M059J (cell line): ENCODE results near the gene PDLIM5. TPM values are rescaled to one million over a fixed set of nuclear protein-coding genes. Genes with fewer than 3 reads are reported as not detected.

Experiments
- DNase-seq: peaks from one replicate; pipeline ENCODE4 v3.0.0-alpha.2; 2012; ENCODE audit warnings: low read depth
- total RNA-seq: library from RNA; depleted of rRNA; stranded (reverse); fragments of >200 nt; shearing (Covaris generic); gene quantifications from 2 replicates; pipeline ENCODE4 v1.2.3, GENCODE V29; 2014; rRNA removed

Gene PDLIM5
- total RNA-seq, 1 experiment from 2014 or later, result 49.8 TPM

GRCh38 chr4:94695384-94695783 lies 243.6 kb downstream of the PDLIM5 start:
- DNase-seq, result peak; percentile 28

- no peak for DNase-seq
Observed at GRCh38 chr4:94698187-94698586, 246.4 kb downstream of the PDLIM5 start.

GRCh38 chr4:94700298-94700697 lies 248.6 kb downstream of the PDLIM5 start:
- no peak for DNase-seq

DNA sequence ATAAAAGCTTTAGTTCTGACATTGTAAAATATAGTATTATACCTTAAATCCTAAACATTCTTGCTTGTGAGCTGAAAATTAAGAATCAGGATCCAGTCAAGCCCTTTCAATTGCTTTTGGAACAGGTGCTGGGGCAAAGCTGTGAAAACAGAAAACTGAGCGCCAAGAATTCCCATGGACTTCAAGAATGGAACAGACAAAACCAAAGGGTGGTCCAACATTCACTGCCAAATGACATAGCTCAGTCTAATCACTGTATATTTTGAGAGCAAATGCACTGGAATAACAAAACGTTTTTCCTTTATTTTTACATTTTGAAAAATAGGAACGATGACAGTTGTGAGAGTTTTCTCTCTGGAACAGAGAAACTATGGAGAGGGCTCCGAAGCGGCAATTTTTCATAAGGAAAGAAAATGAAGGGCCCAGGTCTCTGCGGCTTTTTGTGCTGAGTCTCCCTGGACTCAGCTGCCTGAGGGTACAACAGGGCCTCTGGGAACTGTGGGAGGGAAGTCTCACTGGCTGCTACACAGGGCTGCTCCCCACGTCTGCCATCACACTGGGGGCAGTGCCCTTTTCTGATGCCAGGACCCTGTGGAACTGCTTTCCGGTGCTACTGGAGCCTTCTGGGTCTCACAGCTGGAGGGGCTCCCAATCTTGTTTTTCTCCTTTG lies 250.0 kb downstream of the PDLIM5 start:
- peak; percentile 4 for DNase-seq

DNA sequence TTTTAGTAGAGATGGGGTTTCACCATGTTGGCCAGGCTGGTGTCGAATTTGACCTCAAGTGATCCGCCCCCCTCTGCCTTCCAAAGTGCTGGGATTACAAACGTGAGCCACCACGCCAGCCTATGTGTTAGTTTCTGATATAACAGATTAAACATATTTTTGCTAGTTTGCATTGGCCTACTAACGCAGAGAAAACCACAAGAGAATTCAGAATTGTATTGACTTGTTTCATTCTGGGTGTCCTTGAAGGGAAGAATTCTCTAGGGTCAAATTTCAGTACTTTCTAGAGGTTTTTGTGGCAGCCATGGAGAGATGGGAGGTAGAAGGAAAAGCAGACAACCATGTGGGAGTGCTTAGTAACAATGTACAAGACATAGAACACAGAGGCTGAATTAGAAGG lies 259.9 kb downstream of the PDLIM5 start:
- no peak for DNase-seq

DNA sequence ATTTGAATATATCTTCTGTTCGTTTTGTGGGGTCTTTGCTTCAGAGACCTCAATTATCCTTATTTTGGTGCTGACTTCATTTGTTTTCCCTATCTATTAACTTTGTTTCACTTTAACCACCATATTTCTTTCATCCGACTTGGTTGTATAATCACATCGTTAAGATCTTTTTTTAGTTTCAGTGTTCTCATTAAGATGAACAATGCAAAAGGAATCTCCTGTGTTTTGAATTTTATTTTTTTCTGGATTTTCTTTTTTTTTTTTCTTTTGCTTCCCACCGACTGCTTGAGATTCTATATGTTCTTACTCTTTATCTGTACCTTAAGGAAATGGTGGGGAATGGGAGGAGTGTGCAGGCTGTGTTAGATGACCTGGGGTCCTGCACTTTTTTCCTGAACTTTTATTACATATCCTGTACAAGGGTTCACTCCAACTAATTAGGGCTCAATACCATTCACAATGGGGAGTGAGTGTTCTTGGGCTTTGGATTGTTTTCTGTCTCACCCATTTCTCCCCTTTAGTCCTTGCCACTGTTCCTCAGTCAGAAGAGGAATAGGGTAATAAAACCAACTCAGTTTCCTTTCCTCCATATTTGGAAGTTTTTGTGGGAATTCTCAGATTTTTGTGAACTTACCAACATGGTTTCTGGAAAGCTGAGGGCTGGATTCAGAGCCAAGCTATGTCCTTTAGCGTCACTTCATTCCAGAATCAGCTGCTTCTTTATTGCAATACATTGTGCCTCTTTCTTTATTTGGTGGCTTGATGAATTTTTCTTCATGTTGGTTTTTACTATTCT lies 262.8 kb downstream of the PDLIM5 start:
- peak; percentile 61 for DNase-seq

GRCh38 chr4:94715726-94716125 lies 264.0 kb downstream of the PDLIM5 start:
- DNase-seq, result no peak

Other genes with a start within 250 kb of the PDLIM5 start
- 14.7 and 18.7 TPM in 2 replicates for gene SMARCAD1, start 244.1 kb upstream of the PDLIM5 start, total RNA-seq
- not detected in 2 replicates for gene HPGDS, start 109.1 kb upstream of the PDLIM5 start, total RNA-seq